22Rv1 (cell line): ENCODE results near the gene RIC8A.

Source experiments
- CTCF ChIP-seq: fragments of 450-650 bp; IDR thresholded peaks from 2 replicates; pipeline ENCODE4 v1.5.1; 2017; ENCODE audit warnings: mild to moderate bottlenecking
- ZFX ChIP-seq: fragments of 450-650 bp; IDR thresholded peaks from 2 replicates; pipeline ENCODE4 v1.6.1; 2017; ENCODE audit warnings: antibody characterized with exemption, borderline replicate concordance

GRCh38 chr11:235609-235996, 28.1 kb downstream of the RIC8A start:
- TF ChIP-seq CTCF: no peak
- TF ChIP-seq ZFX: no peak
